IMR-90 (cell line): ENCODE measurements around the gene PTPRK.

Experiments used
- BHLHE40 ChIP-seq: fragments of 150-350 bp; IDR thresholded peaks from 2 replicates; pipeline ENCODE4 v1.6.1; 2016; ENCODE audit warnings: mild to moderate bottlenecking, low read depth, low read length
- CEBPB ChIP-seq: IDR thresholded peaks from 2 replicates; pipeline ENCODE4 v1.6.1; 2012; ENCODE audit warnings: low read depth, low read length, improper control_type of control experiment
- CHD1 ChIP-seq: IDR thresholded peaks from 2 replicates; pipeline ENCODE4 v1.6.1; 2012; ENCODE audit warnings: low read depth, low read length, improper control_type of control experiment
- CTCF ChIP-seq: conservative IDR thresholded peaks from 2 replicates; pipeline ENCODE4 v1.5.1; 2012; ENCODE audit warnings: mild to moderate bottlenecking, low read depth, low read length, improper control_type of control experiment
- ELK1 ChIP-seq: fragments of 150-350 bp; IDR thresholded peaks from 2 replicates; pipeline ENCODE4 v1.6.1; 2016; ENCODE audit warnings: low read depth, mild to moderate bottlenecking, low read length, moderate library complexity, borderline replicate concordance
- MXI1 ChIP-seq: IDR thresholded peaks from 2 replicates; pipeline ENCODE4 v1.6.1; 2012; ENCODE audit warnings: low read depth, mild to moderate bottlenecking, low read length, moderate library complexity, borderline replicate concordance
- POLR2A ChIP-seq: IDR thresholded peaks from 2 replicates; pipeline ENCODE4 v1.6.1; 2012; ENCODE audit warnings: mild to moderate bottlenecking, low read depth, low read length
- RAD21 ChIP-seq: IDR thresholded peaks from 2 replicates; pipeline ENCODE4 v1.6.1; 2012; ENCODE audit warnings: low read length, improper control_type of control experiment
- RFX5 ChIP-seq: IDR thresholded peaks from 2 replicates; pipeline ENCODE4 v1.8.0; 2012; ENCODE audit warnings: low read depth, mild to moderate bottlenecking, low read length, moderate library complexity
- USF2 ChIP-seq: fragments of 150-350 bp; IDR thresholded peaks from 2 replicates; pipeline ENCODE4 v1.6.1; 2017; ENCODE audit warnings: mild to moderate bottlenecking, antibody characterized with exemption, low read length, low read depth

GRCh38 chr6:127968394-127968793, 552.0 kb downstream of the PTPRK start:
- no peak for TF ChIP-seq CTCF
- no peak for TF ChIP-seq CHD1
- TF ChIP-seq RFX5 = no peak
- TF ChIP-seq POLR2A = no peak
- TF ChIP-seq RAD21 = no peak
- TF ChIP-seq CEBPB = no peak
- TF ChIP-seq USF2 = no peak
- TF ChIP-seq BHLHE40 = no peak
- TF ChIP-seq ELK1 = no peak
- TF ChIP-seq MXI1 = no peak
